Endothelial cell of hepatic sinusoid (primary cell): ENCODE results near the gene ZCCHC24.
"Not testable (repeated sequence)": the region's sequence is repeated elsewhere in the genome, so short reads cannot be mapped to it uniquely, and the experiment has no call there.

Experiments
- in situ Hi-C: cut with HindIII; loops from 2 replicates; pipeline ENCODE4 v1.10.0; 2017; ENCODE audit warnings: low sequenced_read_pairs

The ZCCHC24 gene

GRCh38 chr10:79350407-79351154 is 94.8 kb downstream of the ZCCHC24 start:
- in situ Hi-C loops = no loop called here

GRCh38 chr10:79349766-79350406 is 95.5 kb downstream of the ZCCHC24 start:
- in situ Hi-C loops = no loop called here

- in situ Hi-C loops = no loop called here
These were observed 96.3 kb downstream of the ZCCHC24 start for GRCh38 chr10:79349072-79349491.

- in situ Hi-C loops = no loop called here
These were observed 96.8 kb downstream of the ZCCHC24 start for GRCh38 chr10:79348640-79348988.

- in situ Hi-C loops = no loop called here
These were observed 97.4 kb downstream of the ZCCHC24 start for GRCh38 chr10:79347894-79348639.

GRCh38 chr10:79347226-79347893 is 98.1 kb downstream of the ZCCHC24 start, which contains the start of gene PPIF:
Gene PPIF (plus strand): TSS chr10:79347469. CDS start chr10:79347549, 80 bp downstream.
- in situ Hi-C loops = no loop called here

- in situ Hi-C loops = no loop called here
These were observed 98.8 kb downstream of the ZCCHC24 start for GRCh38 chr10:79346388-79347225.

GRCh38 chr10:79346012-79346340 is 99.4 kb downstream of the ZCCHC24 start:
- in situ Hi-C loops = no loop called here

GRCh38 chr10:79345241-79346011 is 100.0 kb downstream of the ZCCHC24 start:
- in situ Hi-C loops = no loop called here

- in situ Hi-C loops = no loop called here
These were observed 100.8 kb downstream of the ZCCHC24 start for GRCh38 chr10:79344502-79345195.

- in situ Hi-C loops = no loop called here
These were observed 102.4 kb downstream of the ZCCHC24 start for GRCh38 chr10:79342811-79343561.

- in situ Hi-C loops = no loop called here
These were observed 103.1 kb downstream of the ZCCHC24 start for GRCh38 chr10:79342295-79342761.

GRCh38 chr10:79340646-79341244 is 104.7 kb downstream of the ZCCHC24 start:
- in situ Hi-C loops = no loop called here

- in situ Hi-C loops = no loop called here
These were observed 106.2 kb downstream of the ZCCHC24 start for GRCh38 chr10:79339266-79339665.

- in situ Hi-C loops = not testable (repeated sequence)
These were observed 107.5 kb downstream of the ZCCHC24 start for GRCh38 chr10:79337783-79338469.

- in situ Hi-C loops = no loop called here
These were observed 108.7 kb downstream of the ZCCHC24 start for GRCh38 chr10:79336739-79337138.

- in situ Hi-C loops = no loop called here
These were observed 109.1 kb downstream of the ZCCHC24 start for GRCh38 chr10:79336276-79336675.
